ENCODE measurements around the gene EFCAB8.

The EFCAB8 gene

GRCh38 chr20:33000802-33001466 lies 142.2 kb downstream of the EFCAB8 start:
- FAIRE-seq (no peak), DNase-seq (ENCODE audit: insufficient read length, low spot score) (no peak)

- no peak for DNase-seq (ENCODE audit: insufficient read length, low spot score)
- no peak for FAIRE-seq
Measured at GRCh38 chr20:33002087-33002808, 143.5 kb downstream of the EFCAB8 start.

GRCh38 chr20:33004141-33004751 lies 145.5 kb downstream of the EFCAB8 start, which contains the start of gene SUN5:
SUN5 (minus strand) TSS chr20:33004433; CDS start chr20:33004340, 93 bp downstream.
- DNase-seq (ENCODE audit: insufficient read length, low spot score) (no peak), FAIRE-seq (no peak)

GRCh38 chr20:33005132-33005566 lies 146.4 kb downstream of the EFCAB8 start:
- no peak for FAIRE-seq
- DNase-seq (ENCODE audit: insufficient read length, low spot score) = no peak

- FAIRE-seq (peak; percentile 44), DNase-seq (ENCODE audit: insufficient read length, low spot score) (no peak)
Measured at GRCh38 chr20:33005908-33006775, 147.4 kb downstream of the EFCAB8 start.

GRCh38 chr20:33006776-33007375 lies 148.2 kb downstream of the EFCAB8 start:
- DNase-seq (ENCODE audit: insufficient read length, low spot score) = no peak
- FAIRE-seq = no peak

GRCh38 chr20:33007376-33008335 lies 148.9 kb downstream of the EFCAB8 start, which contains the start of gene BPIFB2:
BPIFB2 (plus strand) TSS chr20:33007704; CDS start chr20:33008575, 871 bp downstream.
- DNase-seq (ENCODE audit: insufficient read length, low spot score) = no peak
- no peak for FAIRE-seq

- peak; percentile 28 for FAIRE-seq
- no peak for DNase-seq (ENCODE audit: insufficient read length, low spot score)
Measured at GRCh38 chr20:33008336-33009213, 149.9 kb downstream of the EFCAB8 start.

GRCh38 chr20:33009214-33010132 lies 150.8 kb downstream of the EFCAB8 start:
- FAIRE-seq (no peak), DNase-seq (ENCODE audit: insufficient read length, low spot score) (no peak)

GRCh38 chr20:33010133-33010504 lies 151.4 kb downstream of the EFCAB8 start:
- FAIRE-seq = no peak
- no peak for DNase-seq (ENCODE audit: insufficient read length, low spot score)

GRCh38 chr20:33010674-33011449 lies 152.1 kb downstream of the EFCAB8 start:
- DNase-seq (ENCODE audit: insufficient read length, low spot score) = no peak
- FAIRE-seq = peak; percentile 28
